IMR-90 (cell line): ENCODE data around the gene CRNN. TPM values are rescaled to one million over a fixed set of nuclear protein-coding genes. Genes with fewer than 3 reads are reported as not detected.

Experiments
- ATAC-seq: fragments of 200-7000 bp; cut with Tn5 transposase; 2 replicates; pipeline ENCODE4 v1.9.1; 2020; ENCODE audit warnings: low read depth, mild to moderate bottlenecking, moderate library complexity
- Bru-seq: library from RNA; stranded (reverse); fragments of 400-500 nt; gene quantifications from one replicate; lab custom pipeline; 2021; lab: Mats Ljungman, UMichigan
- BruChase-seq, 2 experiments: library from RNA; stranded (reverse); fragments of 400-500 nt; gene quantifications; one replicate each; lab custom pipeline; 2021; lab: Mats Ljungman, UMichigan
- BruUV-seq: library from RNA; stranded (reverse); fragments of 400-500 nt; replicated peaks from 2 replicates; lab custom pipeline; 2021; lab: Mats Ljungman, UMichigan
- CTCF ChIA-PET: fragments of 300-600 bp; formaldehyde crosslinking; extraction: SDS; loops from one replicate; lab custom pipeline; 2021; ENCODE audit warnings: antibody characterized with exemption; lab: Yijun Ruan, JAX
- POLR2A ChIA-PET: fragments of 300-600 bp; sonication (Branson Sonifier 250); formaldehyde crosslinking; loops from one replicate; lab custom pipeline; 2022; ENCODE audit warnings: antibody characterized with exemption; ENCODE audit not compliant: unreplicated experiment; lab: Charles Lee
- DNase-seq: peaks from one replicate; pipeline ENCODE4 v3.0.0; 2013
- H2AFZ ChIP-seq: replicated peaks from 2 replicates; pipeline ENCODE3; 2013; ENCODE audit warnings: low read length, mild to moderate bottlenecking; ENCODE audit not compliant: poor library complexity
- H2AK5ac ChIP-seq: 2 replicates; pipeline ENCODE4 v1.6.1; 2013; ENCODE audit warnings: low read depth, low read length, inconsistent platforms
- H2AK9ac ChIP-seq: replicated peaks from 2 replicates; pipeline ENCODE3; 2013; ENCODE audit warnings: mild to moderate bottlenecking, low read depth, low read length, moderate library complexity; ENCODE audit not compliant: poor library complexity
- H2BK120ac ChIP-seq: 2 replicates; pipeline ENCODE4 v1.6.1; 2013; ENCODE audit warnings: low read depth, low read length, inconsistent platforms
- H2BK15ac ChIP-seq: 3 replicates; pipeline ENCODE4 v1.6.1; 2013; ENCODE audit warnings: low read depth, low read length, inconsistent platforms
- H2BK20ac ChIP-seq: 2 replicates; pipeline ENCODE4 v1.6.1; 2013; ENCODE audit warnings: low read depth, mild to moderate bottlenecking, inconsistent platforms, low read length, moderate library complexity
- H2BK5ac ChIP-seq: 2 replicates; pipeline ENCODE4 v1.6.1; 2013; ENCODE audit warnings: mild to moderate bottlenecking, low read depth, low read length, inconsistent platforms; ENCODE audit not compliant: poor library complexity, severe bottlenecking
- H3K14ac ChIP-seq: replicated peaks from 2 replicates; pipeline ENCODE4 v1.6.1; 2013; ENCODE audit warnings: low read depth, low read length, inconsistent platforms
- H3K18ac ChIP-seq: 2 replicates; pipeline ENCODE4 v1.6.1; 2013; ENCODE audit warnings: low read depth, low read length, control low read depth
- H3K23ac ChIP-seq: 2 replicates; pipeline ENCODE4 v1.6.1; 2013; ENCODE audit warnings: low read depth, low read length, inconsistent platforms
- H3K27ac ChIP-seq: 2 replicates; pipeline ENCODE4 v1.5.1; 2013; ENCODE audit warnings: mild to moderate bottlenecking, control low read depth, low read length; ENCODE audit not compliant: insufficient read depth
- H3K27me3 ChIP-seq: 2 replicates; pipeline ENCODE4 v1.6.1; 2013; ENCODE audit warnings: low read length; ENCODE audit not compliant: control insufficient read depth, insufficient read depth
- H3K36me3 ChIP-seq: 2 replicates; pipeline ENCODE4 v1.6.1; 2013; ENCODE audit warnings: low read length, mixed read lengths; ENCODE audit not compliant: control insufficient read depth, insufficient read depth
- H3K4ac ChIP-seq: 2 replicates; pipeline ENCODE4 v1.6.1; 2013; ENCODE audit warnings: low read depth, low read length, inconsistent platforms
- H3K4me1 ChIP-seq: 2 replicates; pipeline ENCODE4 v1.6.1; 2013; ENCODE audit warnings: low read length, mixed read lengths; ENCODE audit not compliant: control insufficient read depth, insufficient read depth
- H3K4me2 ChIP-seq: 2 replicates; pipeline ENCODE4 v1.6.1; 2013; ENCODE audit warnings: low read depth, mild to moderate bottlenecking, control low read depth, low read length, moderate library complexity
- H3K4me3 ChIP-seq: 2 replicates; pipeline ENCODE4 v1.5.1; 2013; ENCODE audit warnings: low read depth, mild to moderate bottlenecking, control low read depth, low read length, moderate library complexity; ENCODE audit not compliant: insufficient read depth
- H3K56ac ChIP-seq: 2 replicates; pipeline ENCODE4 v1.6.1; 2013; ENCODE audit warnings: low read length, inconsistent platforms; ENCODE audit not compliant: insufficient read depth; ENCODE audit errors: extremely low read depth
- H3K79me1 ChIP-seq, 2 experiments: 2 replicates each; pipeline ENCODE4 v1.6.1; 2013; ENCODE audit warnings: low read length in 2 of 2, inconsistent platforms in 1 of 2, low read depth in 1 of 2
- H3K9ac ChIP-seq: 2 replicates; pipeline ENCODE4 v1.6.1; 2013; ENCODE audit warnings: low read depth, low read length, control low read depth
- H3K9me1 ChIP-seq: 2 replicates; pipeline ENCODE4 v1.6.1; 2013; ENCODE audit warnings: low read length, inconsistent platforms; ENCODE audit not compliant: insufficient read depth
- H3K9me3 ChIP-seq: 2 replicates; pipeline ENCODE4 v1.6.1; 2013; ENCODE audit warnings: low read length; ENCODE audit not compliant: control insufficient read depth, insufficient read depth
- H4K20me1 ChIP-seq: 2 replicates; pipeline ENCODE4 v1.6.1; 2013; ENCODE audit warnings: low read length, inconsistent platforms; ENCODE audit not compliant: insufficient read depth
- H4K5ac ChIP-seq: 2 replicates; pipeline ENCODE4 v1.6.1; 2013; ENCODE audit warnings: mild to moderate bottlenecking, low read depth, low read length, control low read depth
- H4K8ac ChIP-seq, 2 experiments: 2 replicates each; pipeline ENCODE4 v1.6.1; 2013; ENCODE audit warnings: low read depth in 2 of 2, low read length in 2 of 2, control low read depth in 1 of 2, inconsistent platforms in 1 of 2
- H4K91ac ChIP-seq: 2 replicates; pipeline ENCODE4 v1.6.1; 2013; ENCODE audit warnings: low read depth, low read length, inconsistent platforms; ENCODE audit not compliant: insufficient read depth
- CEBPB ChIP-seq: IDR thresholded peaks from 2 replicates; pipeline ENCODE4 v1.6.1; 2012; ENCODE audit warnings: low read depth, low read length, improper control_type of control experiment
- CHD1 ChIP-seq: IDR thresholded peaks from 2 replicates; pipeline ENCODE4 v1.6.1; 2012; ENCODE audit warnings: low read depth, low read length, improper control_type of control experiment
- ELK1 ChIP-seq: fragments of 150-350 bp; IDR thresholded peaks from 2 replicates; pipeline ENCODE4 v1.6.1; 2016; ENCODE audit warnings: low read depth, mild to moderate bottlenecking, low read length, moderate library complexity, borderline replicate concordance
- MAFK ChIP-seq: IDR thresholded peaks from 2 replicates; pipeline ENCODE4 v1.6.1; 2012; ENCODE audit warnings: low read depth, low read length, improper control_type of control experiment
- MAZ ChIP-seq: IDR thresholded peaks from 2 replicates; pipeline ENCODE4 v1.6.1; 2012; ENCODE audit warnings: low read depth, mild to moderate bottlenecking, low read length, improper control_type of control experiment, moderate library complexity, borderline replicate concordance
- MXI1 ChIP-seq: IDR thresholded peaks from 2 replicates; pipeline ENCODE4 v1.6.1; 2012; ENCODE audit warnings: low read depth, mild to moderate bottlenecking, low read length, moderate library complexity, borderline replicate concordance
- NFE2L2 ChIP-seq: fragments of 150-350 bp; IDR thresholded peaks from 2 replicates; pipeline ENCODE4 v1.6.1; 2016; ENCODE audit warnings: low read depth, mild to moderate bottlenecking, low read length
- POLR2A ChIP-seq: IDR thresholded peaks from 2 replicates; pipeline ENCODE4 v1.6.1; 2012; ENCODE audit warnings: mild to moderate bottlenecking, low read depth, low read length
- RAD21 ChIP-seq: IDR thresholded peaks from 2 replicates; pipeline ENCODE4 v1.6.1; 2012; ENCODE audit warnings: low read length, improper control_type of control experiment
- RCOR1 ChIP-seq: IDR thresholded peaks from 2 replicates; pipeline ENCODE4 v1.6.1; 2012; ENCODE audit warnings: mild to moderate bottlenecking, low read length, improper control_type of control experiment; ENCODE audit not compliant: insufficient replicate concordance
- WGBS, 2 experiments: methylation state at CpG; one replicate each; pipeline versions ENCODE4 v1.1.5 to v1.1.7; 2013; ENCODE audit warnings: missing lambda C conversion rate in 2 of 2; ENCODE audit not compliant: insufficient read length in 1 of 2; ENCODE audit errors: extremely low coverage in 2 of 2; 5-methylcytosine and 5-hydroxymethylcytosine counted together
- dilution Hi-C: fragments of 300-500 bp; cut with HindIII; formaldehyde crosslinking; loops from one replicate; pipeline ENCODE4 v1.14.3; 2018; ENCODE audit warnings: low sequenced_read_pairs; ENCODE audit not compliant: unreplicated experiment
- in situ Hi-C: fragments of 300-500 bp; cut with MboI; formaldehyde crosslinking; loops from 3 replicates; pipeline ENCODE4 v1.14.3; 2019; ENCODE audit warnings: low sequenced_read_pairs, inconsistent platforms, mixed read lengths
- intact Hi-C: fragments of 100-400 bp; cut with micrococcal nuclease; formaldehyde crosslinking; loops from 2 replicates; pipeline ENCODE4 v1.10.0; 2022
- long read RNA-seq: library from polyadenylated mRNA; unstranded; transcript quantifications from one replicate; pipeline ENCODE4 v2.0.0, GENCODE V29; 2021; ENCODE audit not compliant: unreplicated experiment
- polyA plus RNA-seq, 3 experiments: library from polyadenylated mRNA; depleted of rRNA; stranded (reverse); fragments of >200 nt; gene quantifications; 2 replicates each; pipeline ENCODE4 v1.2.3, GENCODE V29; 2012; ENCODE audit warnings: low replicate concordance in 1 of 3
- total RNA-seq: library from RNA; depleted of rRNA; stranded (reverse); fragments of >200 nt; gene quantifications from 2 replicates; pipeline ENCODE4 v1.2.3, GENCODE V29; 2012; rRNA removed
- TF ChIP-seq, protein P1 (sequence below): fragments of 150-350 bp; IDR thresholded peaks from 2 replicates; pipeline ENCODE4 v1.6.1; 2017; ENCODE audit warnings: mild to moderate bottlenecking, antibody characterized with exemption, low read length, low read depth

Gene CRNN
- total RNA-seq = not detected in 2 replicates
- polyA plus RNA-seq (2012; rRNA removed) = not detected in 2 replicates
- not detected in 2 replicates for polyA plus RNA-seq (2012; cell fraction: cytosol; rRNA removed)
- polyA plus RNA-seq (2012; cell fraction: nucleus; rRNA removed; ENCODE audit: low replicate concordance) = not detected in 2 replicates
- Bru-seq, nascent RNA = not detected
- not detected for BruChase-seq, experiment 1, labeled RNA remaining after a 6-hour chase
- not detected for BruChase-seq, experiment 2, labeled RNA remaining after a 2-hour chase
- long read RNA-seq = 0 reads

GRCh38 chr1:152413909-152414308 is at the start of gene CRNN:
Gene CRNN, minus strand, starts transcription at chr1:152414263. Its CDS starts 2,030 bp downstream, at chr1:152412233.
- H3K4me3 ChIP-seq = no peak within 1 kb of the TSS
- no peak within 1 kb of the TSS for H2AK9ac ChIP-seq
- no peaks in the 10 kb centered on the region for H3K27me3 ChIP-seq
- no peak for DNase-seq
- H3K4ac ChIP-seq = no peak within 1 kb of the TSS
- WGBS, 2 experiments = no CpG with 5 or more reads among the region's 3 CpGs
- no peaks in the 10 kb centered on the region for H3K79me1 ChIP-seq
- TF ChIP-seq MXI1 (no peak), RAD21 (no peak), CEBPB (no peak), MAFK (no peak), POLR2A (no peak), ELK1 (no peak), RCOR1 (no peak), NFE2L2 (no peak), CHD1 (no peak), MAZ (no peak)
- TF ChIP-seq, protein P1, sequence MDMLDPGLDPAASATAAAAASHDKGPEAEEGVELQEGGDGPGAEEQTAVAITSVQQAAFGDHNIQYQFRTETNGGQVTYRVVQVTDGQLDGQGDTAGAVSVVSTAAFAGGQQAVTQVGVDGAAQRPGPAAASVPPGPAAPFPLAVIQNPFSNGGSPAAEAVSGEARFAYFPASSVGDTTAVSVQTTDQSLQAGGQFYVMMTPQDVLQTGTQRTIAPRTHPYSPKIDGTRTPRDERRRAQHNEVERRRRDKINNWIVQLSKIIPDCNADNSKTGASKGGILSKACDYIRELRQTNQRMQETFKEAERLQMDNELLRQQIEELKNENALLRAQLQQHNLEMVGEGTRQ = no peak
- no peaks in the 10 kb centered on the region for H3K4me1 ChIP-seq
- POLR2A ChIA-PET = no interaction called here
- H4K91ac ChIP-seq = no peak within 1 kb of the TSS
- H2BK15ac ChIP-seq = no peak within 1 kb of the TSS
- no peak within 1 kb of the TSS for H3K4me2 ChIP-seq
- ATAC-seq = no peak
- no peak within 1 kb of the TSS for H3K27ac ChIP-seq
- in situ Hi-C loops (no loop called here), intact Hi-C loops (no loop called here), dilution Hi-C loops (no loop called here)
- no peak within 1 kb of the TSS for H2BK120ac ChIP-seq
- no peaks in the 10 kb centered on the region for H3K36me3 ChIP-seq
- no peak within 1 kb of the TSS for H2AFZ ChIP-seq
- H2AK5ac ChIP-seq = no peak within 1 kb of the TSS
- no peak within 1 kb of the TSS for H2BK20ac ChIP-seq
- no peak within 1 kb of the TSS for H3K9ac ChIP-seq
- no peak within 1 kb of the TSS for H4K5ac ChIP-seq
- H3K14ac ChIP-seq = no peak within 1 kb of the TSS
- H2BK5ac ChIP-seq = no peak within 1 kb of the TSS
- CTCF ChIA-PET = no interaction called here
- H3K23ac ChIP-seq = no peak within 1 kb of the TSS
- H4K20me1 ChIP-seq = no peaks in the 10 kb centered on the region
- no TSS peak for BruUV-seq
- H3K9me3 ChIP-seq = no peaks in the 10 kb centered on the region
- H3K9me1 ChIP-seq = no peaks in the 10 kb centered on the region
- H4K8ac ChIP-seq = no peak within 1 kb of the TSS
- no peak within 1 kb of the TSS for H3K18ac ChIP-seq
- H3K56ac ChIP-seq = no peak within 1 kb of the TSS
